ENCODE results near the gene CAMK1D. TPM values are rescaled to one million over a fixed set of nuclear protein-coding genes. Genes with fewer than 3 reads are reported as not detected.

CAMK1D gene
- total and polyA plus RNA-seq, 2 of the 8 experiments (the other 6 are each of a cell fraction or from before 2014, with no cell fraction given), result 3.5 to 10.6 TPM

DNA sequence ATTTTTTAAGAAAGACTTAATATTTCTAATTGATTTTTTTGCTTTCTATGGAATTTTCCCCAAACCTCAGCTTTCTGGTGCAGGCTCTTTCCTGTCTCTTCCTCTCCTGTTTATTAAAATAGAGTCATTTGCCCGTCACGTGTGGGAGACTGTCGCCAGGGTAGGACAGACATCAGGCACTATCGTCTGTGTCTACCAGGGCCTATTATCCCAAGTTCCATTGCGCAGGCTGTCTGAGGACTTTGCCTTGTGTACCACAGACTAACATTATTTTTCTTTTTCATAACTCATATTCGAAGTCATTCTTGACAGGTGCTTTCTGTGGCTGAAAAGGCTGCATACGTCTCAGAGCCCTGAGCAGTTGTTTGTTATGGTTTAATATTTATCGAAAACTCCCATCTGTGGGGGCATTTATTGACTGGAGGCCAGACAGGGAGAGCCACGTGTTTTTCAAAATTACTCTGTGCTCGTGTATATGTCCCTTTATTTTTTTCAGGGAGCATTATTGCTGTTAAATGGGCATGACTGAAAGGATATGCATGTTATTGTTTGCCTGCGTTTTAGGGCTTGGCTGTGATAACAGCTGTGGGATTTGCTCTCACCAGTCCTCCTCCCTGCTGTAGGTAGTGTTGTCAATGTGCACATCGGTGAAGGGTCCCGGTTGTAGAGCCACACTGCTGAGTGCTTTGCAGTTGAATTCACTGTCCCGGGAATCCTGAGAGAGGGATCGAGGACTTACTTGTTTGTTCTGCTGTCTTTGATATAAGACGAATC lies 89.8 kb downstream of the CAMK1D start (continued):
- TF ChIP-seq, protein P1, sequence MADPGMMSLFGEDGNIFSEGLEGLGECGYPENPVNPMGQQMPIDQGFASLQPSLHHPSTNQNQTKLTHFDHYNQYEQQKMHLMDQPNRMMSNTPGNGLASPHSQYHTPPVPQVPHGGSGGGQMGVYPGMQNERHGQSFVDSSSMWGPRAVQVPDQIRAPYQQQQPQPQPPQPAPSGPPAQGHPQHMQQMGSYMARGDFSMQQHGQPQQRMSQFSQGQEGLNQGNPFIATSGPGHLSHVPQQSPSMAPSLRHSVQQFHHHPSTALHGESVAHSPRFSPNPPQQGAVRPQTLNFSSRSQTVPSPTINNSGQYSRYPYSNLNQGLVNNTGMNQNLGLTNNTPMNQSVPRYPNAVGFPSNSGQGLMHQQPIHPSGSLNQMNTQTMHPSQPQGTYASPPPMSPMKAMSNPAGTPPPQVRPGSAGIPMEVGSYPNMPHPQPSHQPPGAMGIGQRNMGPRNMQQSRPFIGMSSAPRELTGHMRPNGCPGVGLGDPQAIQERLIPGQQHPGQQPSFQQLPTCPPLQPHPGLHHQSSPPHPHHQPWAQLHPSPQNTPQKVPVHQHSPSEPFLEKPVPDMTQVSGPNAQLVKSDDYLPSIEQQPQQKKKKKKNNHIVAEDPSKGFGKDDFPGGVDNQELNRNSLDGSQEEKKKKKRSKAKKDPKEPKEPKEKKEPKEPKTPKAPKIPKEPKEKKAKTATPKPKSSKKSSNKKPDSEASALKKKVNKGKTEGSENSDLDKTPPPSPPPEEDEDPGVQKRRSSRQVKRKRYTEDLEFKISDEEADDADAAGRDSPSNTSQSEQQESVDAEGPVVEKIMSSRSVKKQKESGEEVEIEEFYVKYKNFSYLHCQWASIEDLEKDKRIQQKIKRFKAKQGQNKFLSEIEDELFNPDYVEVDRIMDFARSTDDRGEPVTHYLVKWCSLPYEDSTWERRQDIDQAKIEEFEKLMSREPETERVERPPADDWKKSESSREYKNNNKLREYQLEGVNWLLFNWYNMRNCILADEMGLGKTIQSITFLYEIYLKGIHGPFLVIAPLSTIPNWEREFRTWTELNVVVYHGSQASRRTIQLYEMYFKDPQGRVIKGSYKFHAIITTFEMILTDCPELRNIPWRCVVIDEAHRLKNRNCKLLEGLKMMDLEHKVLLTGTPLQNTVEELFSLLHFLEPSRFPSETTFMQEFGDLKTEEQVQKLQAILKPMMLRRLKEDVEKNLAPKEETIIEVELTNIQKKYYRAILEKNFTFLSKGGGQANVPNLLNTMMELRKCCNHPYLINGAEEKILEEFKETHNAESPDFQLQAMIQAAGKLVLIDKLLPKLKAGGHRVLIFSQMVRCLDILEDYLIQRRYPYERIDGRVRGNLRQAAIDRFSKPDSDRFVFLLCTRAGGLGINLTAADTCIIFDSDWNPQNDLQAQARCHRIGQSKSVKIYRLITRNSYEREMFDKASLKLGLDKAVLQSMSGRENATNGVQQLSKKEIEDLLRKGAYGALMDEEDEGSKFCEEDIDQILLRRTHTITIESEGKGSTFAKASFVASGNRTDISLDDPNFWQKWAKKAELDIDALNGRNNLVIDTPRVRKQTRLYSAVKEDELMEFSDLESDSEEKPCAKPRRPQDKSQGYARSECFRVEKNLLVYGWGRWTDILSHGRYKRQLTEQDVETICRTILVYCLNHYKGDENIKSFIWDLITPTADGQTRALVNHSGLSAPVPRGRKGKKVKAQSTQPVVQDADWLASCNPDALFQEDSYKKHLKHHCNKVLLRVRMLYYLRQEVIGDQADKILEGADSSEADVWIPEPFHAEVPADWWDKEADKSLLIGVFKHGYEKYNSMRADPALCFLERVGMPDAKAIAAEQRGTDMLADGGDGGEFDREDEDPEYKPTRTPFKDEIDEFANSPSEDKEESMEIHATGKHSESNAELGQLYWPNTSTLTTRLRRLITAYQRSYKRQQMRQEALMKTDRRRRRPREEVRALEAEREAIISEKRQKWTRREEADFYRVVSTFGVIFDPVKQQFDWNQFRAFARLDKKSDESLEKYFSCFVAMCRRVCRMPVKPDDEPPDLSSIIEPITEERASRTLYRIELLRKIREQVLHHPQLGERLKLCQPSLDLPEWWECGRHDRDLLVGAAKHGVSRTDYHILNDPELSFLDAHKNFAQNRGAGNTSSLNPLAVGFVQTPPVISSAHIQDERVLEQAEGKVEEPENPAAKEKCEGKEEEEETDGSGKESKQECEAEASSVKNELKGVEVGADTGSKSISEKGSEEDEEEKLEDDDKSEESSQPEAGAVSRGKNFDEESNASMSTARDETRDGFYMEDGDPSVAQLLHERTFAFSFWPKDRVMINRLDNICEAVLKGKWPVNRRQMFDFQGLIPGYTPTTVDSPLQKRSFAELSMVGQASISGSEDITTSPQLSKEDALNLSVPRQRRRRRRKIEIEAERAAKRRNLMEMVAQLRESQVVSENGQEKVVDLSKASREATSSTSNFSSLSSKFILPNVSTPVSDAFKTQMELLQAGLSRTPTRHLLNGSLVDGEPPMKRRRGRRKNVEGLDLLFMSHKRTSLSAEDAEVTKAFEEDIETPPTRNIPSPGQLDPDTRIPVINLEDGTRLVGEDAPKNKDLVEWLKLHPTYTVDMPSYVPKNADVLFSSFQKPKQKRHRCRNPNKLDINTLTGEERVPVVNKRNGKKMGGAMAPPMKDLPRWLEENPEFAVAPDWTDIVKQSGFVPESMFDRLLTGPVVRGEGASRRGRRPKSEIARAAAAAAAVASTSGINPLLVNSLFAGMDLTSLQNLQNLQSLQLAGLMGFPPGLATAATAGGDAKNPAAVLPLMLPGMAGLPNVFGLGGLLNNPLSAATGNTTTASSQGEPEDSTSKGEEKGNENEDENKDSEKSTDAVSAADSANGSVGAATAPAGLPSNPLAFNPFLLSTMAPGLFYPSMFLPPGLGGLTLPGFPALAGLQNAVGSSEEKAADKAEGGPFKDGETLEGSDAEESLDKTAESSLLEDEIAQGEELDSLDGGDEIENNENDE (IDR thresholded peaks at IDR 0.05; ENCODE audit: insufficient replicate concordance, low read length), result no peak
- no peak for TF ChIP-seq CBX5 (IDR thresholded peaks at IDR 0.05; ENCODE audit: low read depth, low read length)
- TF ChIP-seq RAD21 (IDR thresholded peaks at IDR 0.05 in 1 of 2, conservative IDR thresholded peaks at IDR 0.05 in 1 of 2; ENCODE audit: low read depth in 2 of 2, low read length in 2 of 2), result no peak
- no peak for TF ChIP-seq SUZ12 (IDR thresholded peaks at IDR 0.05; ENCODE audit: low read length)
- TF ChIP-seq, protein P2, sequence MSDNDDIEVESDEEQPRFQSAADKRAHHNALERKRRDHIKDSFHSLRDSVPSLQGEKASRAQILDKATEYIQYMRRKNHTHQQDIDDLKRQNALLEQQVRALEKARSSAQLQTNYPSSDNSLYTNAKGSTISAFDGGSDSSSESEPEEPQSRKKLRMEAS (IDR thresholded peaks at IDR 0.05), result no peak
- TF ChIP-seq TCF12 (IDR thresholded peaks at IDR 0.05; ENCODE audit: low read depth, low read length), result no peak
- no peak for TF ChIP-seq TAF1 (IDR thresholded peaks at IDR 0.05; ENCODE audit: low read depth, low read length)
- no peak for TF ChIP-seq TEAD4 (IDR thresholded peaks at IDR 0.05; ENCODE audit: low read depth, low read length)
- no peak for TF ChIP-seq PHF8 (conservative IDR thresholded peaks at IDR 0.05; ENCODE audit: low read depth, low read length)
- TF ChIP-seq EGR1 (IDR thresholded peaks at IDR 0.05; ENCODE audit: borderline replicate concordance, low read depth, low read length), result no peak

Measured in H1 (cell line).